H1 (cell line): ENCODE results near the gene PLPPR3. TPM values are rescaled to one million over a fixed set of nuclear protein-coding genes. Genes with fewer than 3 reads are reported as not detected.

Experiments used
- BRCA1 ChIP-seq: IDR thresholded peaks from 2 replicates; pipeline ENCODE4 v1.6.1; 2012; ENCODE audit warnings: low read depth, low read length, improper control_type of control experiment
- RAD21 ChIP-seq, 2 experiments: IDR thresholded peaks in 1 of 2; conservative IDR thresholded peaks in 1 of 2; 2 replicates each; pipeline ENCODE4 v1.6.1; 2011; ENCODE audit warnings: low read depth in 2 of 2, low read length in 2 of 2, improper control_type of control experiment in 1 of 2, inconsistent platforms in 1 of 2, mild to moderate bottlenecking in 1 of 2, moderate library complexity in 1 of 2
- SP2 ChIP-seq: IDR thresholded peaks from 2 replicates; pipeline ENCODE4 v1.6.1; 2012; ENCODE audit warnings: mild to moderate bottlenecking, low read length, inconsistent platforms
- SRF ChIP-seq: IDR thresholded peaks from 2 replicates; pipeline ENCODE4 v1.6.1; 2011; ENCODE audit warnings: mild to moderate bottlenecking, low read depth, low read length, moderate library complexity
- polyA plus RNA-seq, 7 experiments: library from polyadenylated mRNA; depleted of rRNA in 3 of 7; stranded (reverse) in 5 of 7; unstranded in 2 of 7; fragments of >200 nt in 5 of 7; fragments of 200-250 nt in 2 of 7; gene quantifications; 1 replicate in 5 of 7; 2 replicates in 1 of 7; 4 replicates in 1 of 7; pipeline versions ENCODE4 v1.2.1 to v1.2.3, GENCODE V29; 2011 to 2013; ENCODE audit warnings: missing spikeins in 2 of 7, mixed read lengths in 2 of 7
- total RNA-seq: library from RNA; stranded (reverse); fragmentation: NEBNext Ultra II Directional; extraction: Animal tissue kit (Norgen Biotek cat#: 25700); gene quantifications from 2 replicates; pipeline ENCODE4 v1.2.1, GENCODE V29; 2021
- TF ChIP-seq, protein P1 (sequence below): IDR thresholded peaks from 2 replicates; pipeline ENCODE4 v1.6.1; 2012; ENCODE audit warnings: low read length, inconsistent platforms

PLPPR3 gene
- total and polyA plus RNA-seq, 2 of the 8 experiments (the other 6 are each of a cell fraction or from before 2014, with no cell fraction given) = 71.7 to 76.4 TPM

- TF ChIP-seq SRF (no peak), BRCA1 (no peak), SP2 (no peak), RAD21 (IDR thresholded peaks at IDR 0.05 in 1 of 2, conservative IDR thresholded peaks at IDR 0.05 in 1 of 2; ENCODE audit: low read depth in 2 of 2, low read length in 2 of 2) (no peak)
- TF ChIP-seq, protein P1, sequence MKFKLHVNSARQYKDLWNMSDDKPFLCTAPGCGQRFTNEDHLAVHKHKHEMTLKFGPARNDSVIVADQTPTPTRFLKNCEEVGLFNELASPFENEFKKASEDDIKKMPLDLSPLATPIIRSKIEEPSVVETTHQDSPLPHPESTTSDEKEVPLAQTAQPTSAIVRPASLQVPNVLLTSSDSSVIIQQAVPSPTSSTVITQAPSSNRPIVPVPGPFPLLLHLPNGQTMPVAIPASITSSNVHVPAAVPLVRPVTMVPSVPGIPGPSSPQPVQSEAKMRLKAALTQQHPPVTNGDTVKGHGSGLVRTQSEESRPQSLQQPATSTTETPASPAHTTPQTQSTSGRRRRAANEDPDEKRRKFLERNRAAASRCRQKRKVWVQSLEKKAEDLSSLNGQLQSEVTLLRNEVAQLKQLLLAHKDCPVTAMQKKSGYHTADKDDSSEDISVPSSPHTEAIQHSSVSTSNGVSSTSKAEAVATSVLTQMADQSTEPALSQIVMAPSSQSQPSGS = no peak
These were observed 45.1 kb upstream of the PLPPR3 start (continued) for GRCh38 chr19:866769-867300.
